ENCODE measurements around the gene CEP63. TPM values are rescaled to one million over a fixed set of nuclear protein-coding genes. Genes with fewer than 3 reads are reported as not detected.

CEP63 gene
- total RNA-seq, 2 donors from 2014 or later, result 10.1 to 17.0 TPM

- no peaks in the 10 kb centered on the region for H3K4me1 Mint-ChIP-seq
- H3K9me3 Mint-ChIP-seq, result no peaks in the 10 kb centered on the region
- peaks cover 22% of the 10 kb centered on the region for H3K27me3 Mint-ChIP-seq
- no peak for ATAC-seq (replicated peaks)
- H3K36me3 Mint-ChIP-seq (ENCODE audit: low read depth), result no peaks in the 10 kb centered on the region
- no peak overlapping the region for H3K4me3 Mint-ChIP-seq
- no peak overlapping the region for H3K27ac Mint-ChIP-seq
Measured at GRCh38 chr3:134459562-134459961, 26.3 kb upstream of the CEP63 start.

- Mint-ChIP-seq H3K27me3 (peaks cover 22% of the 10 kb centered on the region), H3K27ac (no peak overlapping the region), H3K36me3 (ENCODE audit: low read depth) (no peaks in the 10 kb centered on the region), H3K4me3 (no peak overlapping the region), H3K9me3 (no peaks in the 10 kb centered on the region), H3K4me1 (no peaks in the 10 kb centered on the region)
- no peak for ATAC-seq (replicated peaks)
Measured at GRCh38 chr3:134460965-134461364, 24.9 kb upstream of the CEP63 start.

- Mint-ChIP-seq H3K4me3 (no peak overlapping the region), H3K4me1 (no peaks in the 10 kb centered on the region), H3K27ac (no peak overlapping the region), H3K36me3 (ENCODE audit: low read depth) (no peaks in the 10 kb centered on the region), H3K27me3 (peaks cover 18% of the 10 kb centered on the region), H3K9me3 (no peaks in the 10 kb centered on the region)
- no peak for ATAC-seq (replicated peaks)
Measured at GRCh38 chr3:134462331-134462941, 23.4 kb upstream of the CEP63 start.

- Mint-ChIP-seq H3K27me3 (peaks cover 14% of the 10 kb centered on the region), H3K9me3 (no peaks in the 10 kb centered on the region), H3K36me3 (ENCODE audit: low read depth) (no peaks in the 10 kb centered on the region), H3K27ac (no peak overlapping the region), H3K4me3 (no peak overlapping the region), H3K4me1 (no peaks in the 10 kb centered on the region)
- no peak for ATAC-seq (replicated peaks)
Measured at GRCh38 chr3:134463676-134464063, 22.2 kb upstream of the CEP63 start.

- no peaks in the 10 kb centered on the region for H3K36me3 Mint-ChIP-seq (ENCODE audit: low read depth)
- H3K4me3 Mint-ChIP-seq, result no peak overlapping the region
- no peak for ATAC-seq (replicated peaks)
- peaks cover 14% of the 10 kb centered on the region for H3K27me3 Mint-ChIP-seq
- H3K4me1 Mint-ChIP-seq, result no peaks in the 10 kb centered on the region
- H3K27ac Mint-ChIP-seq, result no peak overlapping the region
- no peaks in the 10 kb centered on the region for H3K9me3 Mint-ChIP-seq
Measured at GRCh38 chr3:134464064-134464688, 21.7 kb upstream of the CEP63 start.

- peaks cover 10% of the 10 kb centered on the region for H3K27me3 Mint-ChIP-seq
- no peaks in the 10 kb centered on the region for H3K36me3 Mint-ChIP-seq (ENCODE audit: low read depth)
- H3K9me3 Mint-ChIP-seq, result no peaks in the 10 kb centered on the region
- H3K27ac Mint-ChIP-seq, result no peak overlapping the region
- H3K4me1 Mint-ChIP-seq, result no peaks in the 10 kb centered on the region
- no peak overlapping the region for H3K4me3 Mint-ChIP-seq
- no peak for ATAC-seq (replicated peaks)
Measured at GRCh38 chr3:134464689-134465365, 21.0 kb upstream of the CEP63 start.

- no peak overlapping the region for H3K4me3 Mint-ChIP-seq
- H3K9me3 Mint-ChIP-seq, result no peaks in the 10 kb centered on the region
- ATAC-seq (replicated peaks), result no peak
- H3K27me3 Mint-ChIP-seq, result peaks cover 7% of the 10 kb centered on the region
- H3K36me3 Mint-ChIP-seq (ENCODE audit: low read depth), result no peaks in the 10 kb centered on the region
- H3K4me1 Mint-ChIP-seq, result no peaks in the 10 kb centered on the region
- no peak overlapping the region for H3K27ac Mint-ChIP-seq
Measured at GRCh38 chr3:134466331-134466730, 19.5 kb upstream of the CEP63 start.

GRCh38 chr3:134468519-134468918 lies 17.3 kb upstream of the CEP63 start:
- Mint-ChIP-seq H3K36me3 (ENCODE audit: low read depth) (no peaks in the 10 kb centered on the region), H3K27me3 (no peaks in the 10 kb centered on the region), H3K9me3 (no peaks in the 10 kb centered on the region), H3K4me1 (no peaks in the 10 kb centered on the region), H3K27ac (no peak overlapping the region), H3K4me3 (no peak overlapping the region)
- ATAC-seq (replicated peaks), result no peak

- no peak for ATAC-seq (replicated peaks)
- Mint-ChIP-seq H3K36me3 (ENCODE audit: low read depth) (peaks cover 12% of the 10 kb centered on the region), H3K4me3 (no peak overlapping the region), H3K9me3 (no peaks in the 10 kb centered on the region), H3K27me3 (no peaks in the 10 kb centered on the region), H3K4me1 (no peaks in the 10 kb centered on the region), H3K27ac (no peak overlapping the region)
Measured at GRCh38 chr3:134471521-134472193, 14.2 kb upstream of the CEP63 start.

- no peak for ATAC-seq (replicated peaks)
- no peaks in the 10 kb centered on the region for H3K9me3 Mint-ChIP-seq
- H3K27me3 Mint-ChIP-seq, result no peaks in the 10 kb centered on the region
- no peaks in the 10 kb centered on the region for H3K4me1 Mint-ChIP-seq
- H3K36me3 Mint-ChIP-seq (ENCODE audit: low read depth), result peaks cover 23% of the 10 kb centered on the region
- no peak overlapping the region for H3K27ac Mint-ChIP-seq
- H3K4me3 Mint-ChIP-seq, result no peak overlapping the region
Measured at GRCh38 chr3:134472831-134473230, 13.0 kb upstream of the CEP63 start.

- Mint-ChIP-seq H3K9me3 (no peaks in the 10 kb centered on the region), H3K27me3 (no peaks in the 10 kb centered on the region), H3K4me3 (no peak overlapping the region), H3K27ac (no peak overlapping the region), H3K36me3 (ENCODE audit: low read depth) (peaks cover 35% of the 10 kb centered on the region), H3K4me1 (no peaks in the 10 kb centered on the region)
- ATAC-seq (replicated peaks), result peak; percentile 60
Measured at GRCh38 chr3:134473868-134474546, 11.8 kb upstream of the CEP63 start.

GRCh38 chr3:134474956-134475355 lies 10.9 kb upstream of the CEP63 start:
- Mint-ChIP-seq H3K9me3 (no peaks in the 10 kb centered on the region), H3K27ac (no peak overlapping the region), H3K36me3 (ENCODE audit: low read depth) (peaks cover 44% of the 10 kb centered on the region), H3K4me3 (no peak overlapping the region), H3K27me3 (no peaks in the 10 kb centered on the region), H3K4me1 (no peaks in the 10 kb centered on the region)
- no peak for ATAC-seq (replicated peaks)

- H3K27me3 Mint-ChIP-seq, result no peaks in the 10 kb centered on the region
- no peak overlapping the region for H3K4me3 Mint-ChIP-seq
- no peaks in the 10 kb centered on the region for H3K9me3 Mint-ChIP-seq
- ATAC-seq (replicated peaks), result no peak
- H3K4me1 Mint-ChIP-seq, result no peaks in the 10 kb centered on the region
- H3K36me3 Mint-ChIP-seq (ENCODE audit: low read depth), result peaks cover 56% of the 10 kb centered on the region
- H3K27ac Mint-ChIP-seq, result no peak overlapping the region
Measured at GRCh38 chr3:134476306-134476705, 9.6 kb upstream of the CEP63 start.

GRCh38 chr3:134477002-134477401 lies 8.9 kb upstream of the CEP63 start:
- Mint-ChIP-seq H3K9me3 (no peaks in the 10 kb centered on the region), H3K36me3 (ENCODE audit: low read depth) (peaks cover 63% of the 10 kb centered on the region), H3K4me1 (no peaks in the 10 kb centered on the region), H3K4me3 (no peak overlapping the region), H3K27me3 (no peaks in the 10 kb centered on the region), H3K27ac (no peak overlapping the region)
- ATAC-seq (replicated peaks), result no peak

All from activated T-helper 17 cell treated with anti-CD3 and anti-CD28 coated beads, Interleukin-2, amount 50 U/mL, for 72 hours (primary cell).